ENCODE data around the gene FIZ1. TPM values are rescaled to one million over a fixed set of nuclear protein-coding genes. Genes with fewer than 3 reads are reported as not detected.

Gene FIZ1
- total RNA-seq, 1 experiment from 2014 or later = 21.5 TPM

DNA sequence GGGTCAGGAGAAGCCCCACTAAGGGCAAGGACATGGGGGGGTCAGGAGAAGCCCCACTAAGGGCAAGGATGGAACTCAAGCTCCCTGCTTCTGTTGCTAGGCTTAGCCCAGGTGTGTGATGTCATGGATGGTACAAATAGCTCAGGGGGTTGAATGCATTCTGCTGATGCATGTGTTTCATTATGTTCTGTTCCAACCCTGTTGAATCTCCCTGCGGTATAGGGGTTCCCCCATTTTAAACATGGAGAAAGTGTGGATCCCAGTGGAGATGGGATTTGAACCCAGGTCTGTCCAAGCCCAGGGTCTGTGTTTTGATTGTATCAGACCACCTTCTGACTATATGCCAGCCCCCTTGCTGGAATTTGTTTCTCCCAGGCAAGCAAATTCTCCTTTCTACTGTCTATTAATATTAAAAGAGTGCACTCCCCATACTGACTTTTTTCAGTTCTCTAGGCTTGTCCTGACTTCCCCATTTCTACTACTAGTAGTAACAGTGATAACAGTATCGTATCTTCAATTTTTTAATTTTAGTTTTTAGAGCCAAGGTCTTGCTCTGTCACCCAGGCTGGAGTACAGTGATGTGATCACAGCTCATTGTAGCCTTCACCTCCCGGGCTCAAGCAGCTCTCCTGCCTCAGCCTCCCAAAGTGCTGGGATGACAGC, 12.8 kb upstream of the FIZ1 start:
- WGBS (ENCODE audit: extremely low coverage, insufficient read length, low lambda C conversion rate) = no CpG with 5 or more reads among the region's 3 CpGs
- Histone ChIP-seq H3K4me2 (ENCODE audit: insufficient read depth, insufficient read length, low read length) (no peak overlapping the region), H4K91ac (ENCODE audit: insufficient read length, low read depth, low read length) (no peak overlapping the region), H4K8ac (replicated peaks; ENCODE audit: insufficient read length, low read depth, low read length) (no peak overlapping the region), H2BK5ac (ENCODE audit: insufficient read length, low read length) (no peak overlapping the region), H3K4me1 (ENCODE audit: insufficient read depth, low read length) (no peaks in the 10 kb centered on the region), H3K18ac (ENCODE audit: insufficient read length, low read depth, low read length) (no peak overlapping the region), H3K14ac (ENCODE audit: insufficient read depth, low read length) (no peak overlapping the region), H3K27me3 (ENCODE audit: insufficient read depth, low read length) (no peaks in the 10 kb centered on the region), H3K9me3 (ENCODE audit: control insufficient read depth, low read depth, low read length) (no peaks in the 10 kb centered on the region), H3K4ac (ENCODE audit: low read depth, low read length) (no peak overlapping the region), H3K27ac (ENCODE audit: insufficient read length, low read depth, low read length) (no peak overlapping the region), H2BK20ac (ENCODE audit: low read depth, low read length, poor library complexity, severe bottlenecking) (no peak overlapping the region), H2AK5ac (ENCODE audit: insufficient read length, low read length) (no peak overlapping the region), H2BK12ac (ENCODE audit: insufficient read length, low read depth, low read length) (no peak overlapping the region), H2AFZ (ENCODE audit: low read length) (no peak overlapping the region), H4K20me1 (ENCODE audit: control insufficient read depth, insufficient read depth, insufficient read length) (no peaks in the 10 kb centered on the region), H4K5ac (ENCODE audit: insufficient read length, low read depth, low read length) (no peak overlapping the region), H3K23ac (ENCODE audit: insufficient read length, low read depth, low read length) (no peak overlapping the region), H3T11ph (ENCODE audit: low read length) (no peak overlapping the region), H3K79me1 (ENCODE audit: insufficient read depth, low read depth, low read length, poor library complexity, severe bottlenecking) (no peaks in the 10 kb centered on the region), H3K9ac (ENCODE audit: extremely low read depth, insufficient read length, low read length) (no peak overlapping the region), H3K56ac (ENCODE audit: insufficient read length, low read depth, low read length) (no peak overlapping the region), H3K79me2 (ENCODE audit: insufficient read depth, low read length) (0 out of 2 replicates have a peak, but pooled peaks cover 1% of the 10 kb centered on the region), H2BK120ac (ENCODE audit: low read depth, low read length, poor library complexity, severe bottlenecking) (no peak overlapping the region), H2BK15ac (ENCODE audit: low read depth, low read length) (no peak overlapping the region), H3K23me2 (ENCODE audit: insufficient read length, low read depth, low read length, poor library complexity, severe bottlenecking) (no peaks in the 10 kb centered on the region)
- Mint-ChIP-seq H3K36me3 (ENCODE audit: insufficient read depth in 1 of 3, low read depth in 3 of 3) (peaks cover 14 to 40% (median 37%) of the 10 kb centered on the region in 3 experiments), H3K9me3 (no peaks in the 10 kb centered on the region), H3K27ac (no peak overlapping the region), H3K4me3 (no peak overlapping the region), H3K27me3 (ENCODE audit: low read depth) (no peaks in the 10 kb centered on the region), H3K4me1 (peaks cover under 1 to 4% of the 10 kb centered on the region in 2 experiments; a peak in 1 of 4 replicates)
- TF ChIP-seq, protein P1, sequence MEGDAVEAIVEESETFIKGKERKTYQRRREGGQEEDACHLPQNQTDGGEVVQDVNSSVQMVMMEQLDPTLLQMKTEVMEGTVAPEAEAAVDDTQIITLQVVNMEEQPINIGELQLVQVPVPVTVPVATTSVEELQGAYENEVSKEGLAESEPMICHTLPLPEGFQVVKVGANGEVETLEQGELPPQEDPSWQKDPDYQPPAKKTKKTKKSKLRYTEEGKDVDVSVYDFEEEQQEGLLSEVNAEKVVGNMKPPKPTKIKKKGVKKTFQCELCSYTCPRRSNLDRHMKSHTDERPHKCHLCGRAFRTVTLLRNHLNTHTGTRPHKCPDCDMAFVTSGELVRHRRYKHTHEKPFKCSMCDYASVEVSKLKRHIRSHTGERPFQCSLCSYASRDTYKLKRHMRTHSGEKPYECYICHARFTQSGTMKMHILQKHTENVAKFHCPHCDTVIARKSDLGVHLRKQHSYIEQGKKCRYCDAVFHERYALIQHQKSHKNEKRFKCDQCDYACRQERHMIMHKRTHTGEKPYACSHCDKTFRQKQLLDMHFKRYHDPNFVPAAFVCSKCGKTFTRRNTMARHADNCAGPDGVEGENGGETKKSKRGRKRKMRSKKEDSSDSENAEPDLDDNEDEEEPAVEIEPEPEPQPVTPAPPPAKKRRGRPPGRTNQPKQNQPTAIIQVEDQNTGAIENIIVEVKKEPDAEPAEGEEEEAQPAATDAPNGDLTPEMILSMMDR (conservative IDR thresholded peaks at IDR 0.05) = no peak
- no peak for DNase-seq
